Ascending aorta (tissue), 2 donors: ENCODE results near the gene BLOC1S3. TPM values are rescaled to one million over a fixed set of nuclear protein-coding genes. Genes with fewer than 3 reads are reported as not detected.

Source experiments
- DNase-seq, 2 donors: peaks; one replicate each; pipeline ENCODE4 v3.0.0-alpha.2; 2019; ENCODE audit warnings: low spot score in 2 of 2
- H3K27ac ChIP-seq, 2 donors: fragments of 200-600 bp; sonication (generic); one replicate each; pipeline ENCODE4 v1.5.1; 2016 to 2017; ENCODE audit warnings: mild to moderate bottlenecking in 1 of 2
- H3K27me3 ChIP-seq: fragments of 200-600 bp; sonication (generic); one replicate; pipeline ENCODE4 v1.5.1; 2017
- H3K36me3 ChIP-seq, 2 donors: fragments of 200-600 bp; sonication (generic); one replicate each; pipeline ENCODE4 v1.5.1; 2016
- H3K4me1 ChIP-seq, 2 donors: fragments of 200-600 bp; sonication (generic); one replicate each; pipeline ENCODE4 v1.5.1; 2016 to 2017; ENCODE audit warnings: mild to moderate bottlenecking in 1 of 2
- H3K4me3 ChIP-seq, 2 donors: fragments of 200-600 bp; sonication (generic); one replicate each; pipeline ENCODE4 v1.5.1; 2016 to 2017; ENCODE audit warnings: mild to moderate bottlenecking in 1 of 2
- H3K9me3 ChIP-seq, 2 donors: fragments of 200-600 bp; sonication (generic); one replicate each; pipeline ENCODE4 v1.5.1; 2016
- intact Hi-C: fragments of 100-400 bp; cut with DNase I; formaldehyde crosslinking; loops from one replicate; pipeline ENCODE4 v1.15.1; 2023
- total RNA-seq: library from RNA; depleted of rRNA; stranded (reverse); fragments of >200 nt; gene quantifications from one replicate; pipeline ENCODE4 v1.1.0, GENCODE V29; 2016
- TF ChIP-seq, protein P1 (sequence below), 3 experiments: fragments of 200-600 bp in 2 of 3; fragments of 450-650 bp in 1 of 3; sonication (generic) in 2 of 3; IDR thresholded peaks; one replicate each; pipeline ENCODE4 v1.5.1; 2016 to 2019; ENCODE audit warnings: antibody characterized with exemption in 3 of 3, mild to moderate bottlenecking in 1 of 3, moderate library complexity in 1 of 3

Gene BLOC1S3
- total RNA-seq, 1 donor from 2014 or later: 0.32 TPM

DNA sequence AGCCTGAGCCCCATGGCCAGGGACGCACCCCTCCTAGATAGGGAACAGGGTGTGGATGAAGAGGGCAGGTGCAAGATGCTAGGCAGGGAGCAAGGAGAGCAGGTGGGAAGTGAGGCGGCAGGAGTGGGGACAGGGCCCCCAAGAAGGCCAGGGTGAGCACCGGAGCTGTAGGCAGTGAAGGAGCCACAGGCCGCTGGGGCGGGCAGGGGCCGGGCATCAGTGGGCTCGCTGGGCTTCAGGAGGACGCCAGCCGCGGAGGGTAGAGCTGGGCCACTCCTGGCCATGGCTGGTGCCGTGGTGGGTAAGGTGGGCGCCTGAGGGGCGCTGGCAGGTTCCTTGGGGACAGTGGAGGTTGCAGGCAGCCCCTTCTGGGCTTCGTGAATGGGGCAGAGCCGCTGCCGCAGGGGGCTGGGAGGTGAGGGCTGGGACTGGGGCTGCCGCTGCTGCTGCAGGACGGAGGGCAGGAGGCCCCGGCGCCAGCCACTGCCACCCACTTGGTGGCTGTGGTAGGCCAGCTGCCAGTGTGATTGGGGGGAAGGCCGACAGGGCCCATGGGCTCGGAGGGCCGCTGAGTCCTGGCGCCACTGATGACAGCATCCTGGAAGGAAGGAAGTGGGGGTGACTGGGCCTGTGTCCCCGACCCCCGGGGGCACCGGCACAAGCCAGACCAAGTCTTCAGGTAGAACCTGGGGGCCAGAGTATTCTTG, 19.9 kb upstream of the BLOC1S3 start:
- TF ChIP-seq, protein P1, sequence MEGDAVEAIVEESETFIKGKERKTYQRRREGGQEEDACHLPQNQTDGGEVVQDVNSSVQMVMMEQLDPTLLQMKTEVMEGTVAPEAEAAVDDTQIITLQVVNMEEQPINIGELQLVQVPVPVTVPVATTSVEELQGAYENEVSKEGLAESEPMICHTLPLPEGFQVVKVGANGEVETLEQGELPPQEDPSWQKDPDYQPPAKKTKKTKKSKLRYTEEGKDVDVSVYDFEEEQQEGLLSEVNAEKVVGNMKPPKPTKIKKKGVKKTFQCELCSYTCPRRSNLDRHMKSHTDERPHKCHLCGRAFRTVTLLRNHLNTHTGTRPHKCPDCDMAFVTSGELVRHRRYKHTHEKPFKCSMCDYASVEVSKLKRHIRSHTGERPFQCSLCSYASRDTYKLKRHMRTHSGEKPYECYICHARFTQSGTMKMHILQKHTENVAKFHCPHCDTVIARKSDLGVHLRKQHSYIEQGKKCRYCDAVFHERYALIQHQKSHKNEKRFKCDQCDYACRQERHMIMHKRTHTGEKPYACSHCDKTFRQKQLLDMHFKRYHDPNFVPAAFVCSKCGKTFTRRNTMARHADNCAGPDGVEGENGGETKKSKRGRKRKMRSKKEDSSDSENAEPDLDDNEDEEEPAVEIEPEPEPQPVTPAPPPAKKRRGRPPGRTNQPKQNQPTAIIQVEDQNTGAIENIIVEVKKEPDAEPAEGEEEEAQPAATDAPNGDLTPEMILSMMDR (IDR thresholded peaks at IDR 0.05): no peak
- DNase-seq: no peak
- H3K4me1 ChIP-seq: peaks cover 2 to 3% of the 10 kb centered on the region in 2 donors
- H3K36me3 ChIP-seq: no peaks in the 10 kb centered on the region
- peaks cover 12% of the 10 kb centered on the region for H3K27me3 ChIP-seq
- no peak overlapping the region for H3K4me3 ChIP-seq
- H3K9me3 ChIP-seq: no peaks in the 10 kb centered on the region
- intact Hi-C loops: no loop called here
- H3K27ac ChIP-seq: no peak overlapping the region

DNA sequence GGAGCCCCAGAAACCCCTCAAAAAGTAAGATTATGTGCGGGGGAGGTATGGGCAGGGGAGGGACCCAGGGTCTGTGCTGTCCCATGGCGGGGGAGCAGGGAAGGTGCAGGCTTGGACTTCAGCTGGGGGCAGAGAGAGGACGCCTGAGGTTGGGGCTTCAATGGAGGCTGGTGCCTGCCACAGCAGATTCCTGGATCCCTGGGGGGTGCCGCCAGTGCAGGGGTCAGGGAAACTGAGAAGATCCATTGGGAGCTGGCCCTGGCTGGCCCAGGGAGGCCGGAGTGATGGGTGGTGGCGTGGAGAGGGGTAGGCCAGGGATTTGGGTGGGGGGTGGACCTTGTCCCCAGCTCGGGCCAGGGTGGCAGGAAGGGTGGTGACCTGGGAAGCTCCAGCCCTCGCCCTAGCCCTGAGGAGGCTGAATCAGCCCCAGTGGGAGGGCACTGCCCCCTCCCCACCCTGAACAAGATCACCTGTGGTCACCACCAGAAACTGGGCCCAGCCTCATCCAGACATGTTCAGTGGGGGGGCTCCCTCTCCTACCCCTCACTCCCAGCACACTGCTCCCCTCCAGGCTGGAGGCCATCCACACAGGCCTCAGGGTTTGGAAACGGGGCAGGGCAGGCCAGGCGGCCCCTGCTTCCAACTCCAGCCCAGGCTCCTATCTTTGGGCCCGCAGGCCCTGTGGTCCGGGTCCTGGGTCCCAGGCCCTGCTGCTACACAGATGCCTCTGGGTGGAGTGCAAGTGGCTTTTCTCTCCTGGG, 19.2 kb upstream of the BLOC1S3 start:
- H3K4me3 ChIP-seq: no peak overlapping the region
- intact Hi-C loops: no loop called here
- H3K9me3 ChIP-seq: no peaks in the 10 kb centered on the region
- peaks cover 10% of the 10 kb centered on the region for H3K27me3 ChIP-seq
- TF ChIP-seq, protein P1 (IDR thresholded peaks at IDR 0.05): no peak
- H3K4me1 ChIP-seq: no peaks in the 10 kb centered on the region
- H3K27ac ChIP-seq: no peak overlapping the region
- H3K36me3 ChIP-seq: no peaks in the 10 kb centered on the region
- DNase-seq: no peak

DNA sequence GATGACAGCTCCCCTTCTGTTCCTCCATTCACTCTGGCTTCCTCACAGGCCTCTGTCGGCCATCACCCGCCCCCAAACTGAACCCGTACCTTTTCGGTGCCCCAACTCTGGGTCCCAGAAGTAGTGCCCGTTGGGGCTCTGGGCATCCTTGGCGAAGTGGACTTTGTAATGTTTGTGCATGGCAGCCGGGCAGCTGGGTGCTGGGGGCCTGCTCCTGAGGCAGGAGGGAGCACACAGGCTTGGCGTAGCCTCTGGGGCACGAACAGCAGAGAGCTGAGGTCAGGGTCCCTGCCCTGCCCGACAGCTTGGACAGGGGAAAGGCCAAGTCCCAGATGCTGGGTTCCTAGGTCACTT, 18.6 kb upstream of the BLOC1S3 start:
- peaks cover 10% of the 10 kb centered on the region for H3K27me3 ChIP-seq
- H3K4me1 ChIP-seq: no peaks in the 10 kb centered on the region
- H3K4me3 ChIP-seq: no peak overlapping the region
- H3K9me3 ChIP-seq: no peaks in the 10 kb centered on the region
- no peak overlapping the region for H3K27ac ChIP-seq
- DNase-seq: no peak
- intact Hi-C loops: loop anchor here (5.0 kb wide), 1 partner anchor 92 kb away; the partner anchor contains the start of gene MARK4
- no peaks in the 10 kb centered on the region for H3K36me3 ChIP-seq
- TF ChIP-seq, protein P1 (IDR thresholded peaks at IDR 0.05): no peak

GRCh38 chr19:45160870-45161737, 17.5 kb upstream of the BLOC1S3 start, which contains the start of gene NKPD1:
NKPD1 (minus strand) TSS chr19:45160982; CDS start chr19:45160150, 832 bp downstream.
- H3K4me3 ChIP-seq: no peak within 1 kb of the TSS
- no peaks in the 10 kb centered on the region for H3K4me1 ChIP-seq
- no peaks in the 10 kb centered on the region for H3K36me3 ChIP-seq
- TF ChIP-seq, protein P1 (IDR thresholded peaks at IDR 0.05): no peak
- no peak for DNase-seq
- H3K9me3 ChIP-seq: no peaks in the 10 kb centered on the region
- no peak within 1 kb of the TSS for H3K27ac ChIP-seq
- intact Hi-C loops: loop anchor here (5.0 kb wide), 1 partner anchor 91 kb away; the partner anchor contains the start of gene MARK4
- peaks cover 10% of the 10 kb centered on the region for H3K27me3 ChIP-seq
